Esophagus muscularis mucosa (tissue), 3 donors: ENCODE measurements around the gene CD47.

Experiments used
- POLR2A ChIP-seq: fragments of 450-650 bp; IDR thresholded peaks from one replicate; pipeline ENCODE4 v1.6.1; 2017; ENCODE audit warnings: antibody characterized with exemption, moderate library complexity, mild to moderate bottlenecking, low read depth
- TF ChIP-seq, protein P1 (sequence below), 3 experiments: fragments of 200-600 bp in 2 of 3; fragments of 450-650 bp in 1 of 3; sonication (generic) in 2 of 3; IDR thresholded peaks; one replicate each; pipeline ENCODE4 v1.5.1; 2017 to 2019; ENCODE audit warnings: antibody characterized with exemption in 3 of 3, mild to moderate bottlenecking in 2 of 3, moderate library complexity in 1 of 3

DNA sequence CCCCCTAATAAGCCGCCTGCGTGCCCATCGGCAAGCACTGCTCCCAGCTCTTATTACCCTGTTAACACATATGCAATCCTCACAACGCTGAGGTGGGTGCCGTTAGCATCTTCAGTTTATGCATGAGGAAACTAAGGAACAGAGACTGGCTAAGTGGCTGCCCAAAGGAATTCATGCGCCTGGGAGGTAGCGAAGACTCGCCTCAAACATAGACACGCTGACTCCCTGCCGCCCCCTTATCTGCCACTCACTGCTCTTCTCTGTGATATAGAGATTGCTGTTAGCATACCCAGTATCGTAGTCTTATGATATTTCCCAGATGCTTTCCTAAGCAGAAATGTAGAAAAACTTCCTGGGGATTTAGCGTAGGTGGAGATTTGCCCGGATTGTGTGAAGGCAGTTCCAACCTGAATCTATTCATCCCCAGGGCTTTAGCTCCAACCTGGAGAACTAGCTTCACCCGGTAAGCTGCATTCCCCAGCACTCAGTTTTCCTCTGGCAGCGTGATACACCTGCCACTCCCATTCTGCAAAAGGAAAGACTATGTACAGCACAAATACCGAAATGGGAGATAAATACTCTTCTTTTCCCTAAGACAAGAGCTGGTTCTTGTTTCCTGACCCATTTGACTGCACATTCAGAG lies 23.7 kb upstream of the CD47 start:
- TF ChIP-seq, protein P1, sequence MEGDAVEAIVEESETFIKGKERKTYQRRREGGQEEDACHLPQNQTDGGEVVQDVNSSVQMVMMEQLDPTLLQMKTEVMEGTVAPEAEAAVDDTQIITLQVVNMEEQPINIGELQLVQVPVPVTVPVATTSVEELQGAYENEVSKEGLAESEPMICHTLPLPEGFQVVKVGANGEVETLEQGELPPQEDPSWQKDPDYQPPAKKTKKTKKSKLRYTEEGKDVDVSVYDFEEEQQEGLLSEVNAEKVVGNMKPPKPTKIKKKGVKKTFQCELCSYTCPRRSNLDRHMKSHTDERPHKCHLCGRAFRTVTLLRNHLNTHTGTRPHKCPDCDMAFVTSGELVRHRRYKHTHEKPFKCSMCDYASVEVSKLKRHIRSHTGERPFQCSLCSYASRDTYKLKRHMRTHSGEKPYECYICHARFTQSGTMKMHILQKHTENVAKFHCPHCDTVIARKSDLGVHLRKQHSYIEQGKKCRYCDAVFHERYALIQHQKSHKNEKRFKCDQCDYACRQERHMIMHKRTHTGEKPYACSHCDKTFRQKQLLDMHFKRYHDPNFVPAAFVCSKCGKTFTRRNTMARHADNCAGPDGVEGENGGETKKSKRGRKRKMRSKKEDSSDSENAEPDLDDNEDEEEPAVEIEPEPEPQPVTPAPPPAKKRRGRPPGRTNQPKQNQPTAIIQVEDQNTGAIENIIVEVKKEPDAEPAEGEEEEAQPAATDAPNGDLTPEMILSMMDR (IDR thresholded peaks at IDR 0.05), result no peak
- TF ChIP-seq POLR2A, result no peak
